ENCODE results near the gene NUDT5.

DNA sequence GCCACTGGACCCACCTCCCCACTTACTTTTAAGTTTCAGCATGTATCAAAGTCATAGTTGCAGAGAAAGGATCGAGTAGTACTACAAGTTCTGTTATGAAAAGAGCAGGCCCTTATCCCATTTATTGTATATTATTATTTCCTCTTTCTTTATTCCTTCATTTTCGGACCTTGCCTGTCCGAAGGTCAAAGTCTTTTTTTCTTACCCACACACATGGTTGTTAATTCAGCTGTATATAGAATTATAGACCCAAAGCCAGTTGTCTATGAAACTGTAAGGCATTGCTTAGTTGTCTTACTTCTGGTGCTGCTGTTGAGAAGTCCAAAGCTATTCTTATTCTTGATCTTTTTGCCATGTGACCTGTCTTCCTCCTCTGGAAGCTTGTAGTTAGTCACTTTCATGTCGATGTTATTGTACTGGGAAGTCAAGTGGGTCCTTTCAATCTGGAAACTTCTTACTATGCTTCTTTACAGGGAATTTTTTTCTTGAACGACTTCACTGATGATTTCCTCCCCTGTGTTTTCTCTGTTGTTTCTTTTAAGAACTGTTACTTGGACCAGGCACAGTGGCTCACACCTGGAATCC, 8.3 kb downstream of the NUDT5 start:
- TF ChIP-seq POLR2AphosphoS5 (IDR thresholded peaks at IDR 0.05) (no peak), POLR2A (IDR thresholded peaks at IDR 0.05) (no peak)
- TF ChIP-seq, protein P1, sequence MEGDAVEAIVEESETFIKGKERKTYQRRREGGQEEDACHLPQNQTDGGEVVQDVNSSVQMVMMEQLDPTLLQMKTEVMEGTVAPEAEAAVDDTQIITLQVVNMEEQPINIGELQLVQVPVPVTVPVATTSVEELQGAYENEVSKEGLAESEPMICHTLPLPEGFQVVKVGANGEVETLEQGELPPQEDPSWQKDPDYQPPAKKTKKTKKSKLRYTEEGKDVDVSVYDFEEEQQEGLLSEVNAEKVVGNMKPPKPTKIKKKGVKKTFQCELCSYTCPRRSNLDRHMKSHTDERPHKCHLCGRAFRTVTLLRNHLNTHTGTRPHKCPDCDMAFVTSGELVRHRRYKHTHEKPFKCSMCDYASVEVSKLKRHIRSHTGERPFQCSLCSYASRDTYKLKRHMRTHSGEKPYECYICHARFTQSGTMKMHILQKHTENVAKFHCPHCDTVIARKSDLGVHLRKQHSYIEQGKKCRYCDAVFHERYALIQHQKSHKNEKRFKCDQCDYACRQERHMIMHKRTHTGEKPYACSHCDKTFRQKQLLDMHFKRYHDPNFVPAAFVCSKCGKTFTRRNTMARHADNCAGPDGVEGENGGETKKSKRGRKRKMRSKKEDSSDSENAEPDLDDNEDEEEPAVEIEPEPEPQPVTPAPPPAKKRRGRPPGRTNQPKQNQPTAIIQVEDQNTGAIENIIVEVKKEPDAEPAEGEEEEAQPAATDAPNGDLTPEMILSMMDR (IDR thresholded peaks at IDR 0.05), result no peak
